Activated naive CD8-positive, alpha-beta T cell treated with anti-CD3 and anti-CD28 coated beads, Interleukin-2, amount 50 U/mL, for 16 hours (primary cell): ENCODE data around the gene CFAP58.

Experiments used
- DNase-seq: peaks from one replicate; pipeline ENCODE4 v3.0.0-alpha.2; 2020; ENCODE audit warnings: low read depth, low spot score

CFAP58 gene

DNA sequence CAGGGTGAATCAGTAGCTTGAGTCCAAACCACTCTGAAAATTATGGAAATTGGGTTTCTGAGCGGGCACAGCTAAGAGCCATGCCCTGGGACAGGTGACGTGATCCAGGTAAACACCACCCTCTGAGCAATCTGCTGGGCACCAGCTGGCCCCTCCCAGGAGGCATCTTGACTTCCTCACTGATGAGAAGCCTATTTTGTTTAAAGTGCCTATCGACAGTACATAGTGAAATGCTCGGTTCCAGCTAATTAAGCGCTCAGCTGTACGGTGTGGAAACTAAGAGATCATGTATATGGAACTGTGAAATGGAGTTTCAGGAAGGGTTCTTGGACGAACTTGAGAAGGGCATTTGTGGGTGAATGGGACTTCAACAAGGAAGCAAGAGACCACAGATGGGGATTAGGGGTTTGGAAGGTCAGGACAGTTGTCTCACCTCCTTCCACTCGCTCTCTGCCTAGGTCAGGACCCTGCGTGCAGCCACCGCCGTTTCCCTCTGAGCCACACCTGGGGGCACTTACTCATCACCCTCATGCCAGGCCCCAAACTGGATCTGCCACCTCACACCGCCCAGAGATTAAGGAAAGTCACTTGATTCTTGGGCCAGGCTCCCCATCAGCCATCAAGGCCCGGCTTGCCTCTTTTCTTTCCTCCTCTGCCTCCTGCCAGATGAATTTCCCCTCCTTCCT is 18.5 kb upstream of the CFAP58 start:
- no peak for DNase-seq

DNA sequence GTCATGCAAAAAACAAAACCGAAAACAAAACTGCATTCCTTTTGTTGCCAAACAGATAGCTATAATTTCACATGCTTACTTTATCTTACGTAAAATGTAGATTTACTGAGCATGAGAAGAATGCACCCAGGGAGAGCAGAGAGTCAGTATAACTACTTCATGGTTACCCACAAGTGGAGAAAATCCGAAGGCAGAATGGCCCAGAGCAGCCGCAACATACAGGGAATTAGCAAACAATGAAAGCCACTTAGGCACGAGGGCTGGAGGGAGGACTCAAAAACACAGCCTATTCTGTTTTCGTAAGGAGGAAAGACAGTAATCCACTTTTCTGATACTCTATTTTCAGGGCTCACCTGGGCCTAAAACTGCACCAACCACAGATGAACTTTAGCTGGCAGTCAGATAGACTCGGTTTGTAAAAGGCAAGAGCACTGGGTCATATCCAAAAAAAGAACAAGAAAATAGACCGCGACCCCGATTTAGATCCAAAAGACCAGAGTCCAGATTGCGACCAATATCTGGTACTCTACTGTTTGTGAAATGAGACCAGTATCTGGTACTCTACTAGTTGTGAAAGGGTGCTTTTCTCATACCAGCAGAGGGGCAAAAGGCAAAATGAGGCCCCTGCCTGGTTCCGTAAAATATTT is 16.7 kb upstream of the CFAP58 start:
- no peak for DNase-seq

GRCh38 chr10:104337521-104337984 is 16.1 kb upstream of the CFAP58 start:
- DNase-seq: no peak

GRCh38 chr10:104337985-104338735 is 15.5 kb upstream of the CFAP58 start, which contains the start of gene ITPRIP:
Gene ITPRIP (minus strand): TSS chr10:104338465. CDS start chr10:104316051, 22,414 bp downstream.
- DNase-seq: peak; percentile 25

- DNase-seq: no peak
Measured at GRCh38 chr10:104339469-104340110, 14.0 kb upstream of the CFAP58 start.

- DNase-seq: no peak
Measured at GRCh38 chr10:104340111-104340526, 13.5 kb upstream of the CFAP58 start.

- no peak for DNase-seq
Measured at GRCh38 chr10:104340641-104341040, 13.0 kb upstream of the CFAP58 start.

GRCh38 chr10:104342941-104343411 is 10.7 kb upstream of the CFAP58 start:
- DNase-seq: no peak

DNA sequence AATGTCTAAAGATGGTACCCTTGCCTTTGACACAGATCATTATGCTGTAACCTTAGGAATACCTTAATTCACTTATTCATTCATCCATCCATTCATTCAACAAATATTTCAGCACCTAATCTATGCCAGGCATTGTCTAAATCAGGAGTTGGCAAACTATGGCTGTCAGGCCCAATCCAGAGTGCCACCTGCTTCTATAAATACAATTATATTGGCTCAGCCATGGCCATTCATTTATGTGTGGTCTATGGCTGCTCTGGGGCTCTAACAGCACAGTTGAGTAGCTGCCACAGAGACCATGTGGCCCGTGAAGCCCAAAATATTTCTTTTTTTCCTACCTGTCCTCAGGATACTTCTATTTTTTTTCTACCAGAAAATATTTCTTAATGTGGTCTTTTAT is 9.4 kb upstream of the CFAP58 start:
- DNase-seq: no peak

GRCh38 chr10:104345515-104345914 is 8.1 kb upstream of the CFAP58 start:
- no peak for DNase-seq

GRCh38 chr10:104345941-104346340 is 7.7 kb upstream of the CFAP58 start:
- no peak for DNase-seq

- no peak for DNase-seq
Measured at GRCh38 chr10:104347295-104348045, 6.2 kb upstream of the CFAP58 start.

GRCh38 chr10:104348601-104349000 is 5.0 kb upstream of the CFAP58 start:
- no peak for DNase-seq

- DNase-seq: no peak
Measured at GRCh38 chr10:104349623-104350126, 4.0 kb upstream of the CFAP58 start.

DNA sequence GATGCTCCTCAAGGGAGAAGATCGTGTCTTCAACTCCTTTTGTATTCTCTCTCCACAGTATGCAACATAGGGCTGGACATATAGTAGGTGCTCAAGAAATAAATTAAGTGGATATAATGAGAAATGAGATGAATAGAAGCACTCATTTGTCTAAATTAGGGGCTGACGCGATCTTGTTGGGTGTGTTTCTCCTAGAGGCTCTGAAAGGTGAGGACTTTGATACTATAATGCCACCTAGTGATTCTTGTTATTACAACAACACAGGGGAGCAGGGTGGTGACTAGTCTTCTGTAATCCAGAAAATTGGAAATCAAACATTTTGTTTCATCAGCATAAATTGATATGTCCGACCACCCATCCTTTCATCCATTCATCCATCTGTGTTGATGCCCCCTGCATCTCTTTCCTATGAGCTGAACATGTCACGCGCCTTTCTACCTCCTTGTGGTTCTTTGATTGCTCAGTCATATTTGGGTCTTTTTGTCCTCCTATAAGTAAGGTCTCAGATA is 3.5 kb upstream of the CFAP58 start:
- DNase-seq: no peak

DNA sequence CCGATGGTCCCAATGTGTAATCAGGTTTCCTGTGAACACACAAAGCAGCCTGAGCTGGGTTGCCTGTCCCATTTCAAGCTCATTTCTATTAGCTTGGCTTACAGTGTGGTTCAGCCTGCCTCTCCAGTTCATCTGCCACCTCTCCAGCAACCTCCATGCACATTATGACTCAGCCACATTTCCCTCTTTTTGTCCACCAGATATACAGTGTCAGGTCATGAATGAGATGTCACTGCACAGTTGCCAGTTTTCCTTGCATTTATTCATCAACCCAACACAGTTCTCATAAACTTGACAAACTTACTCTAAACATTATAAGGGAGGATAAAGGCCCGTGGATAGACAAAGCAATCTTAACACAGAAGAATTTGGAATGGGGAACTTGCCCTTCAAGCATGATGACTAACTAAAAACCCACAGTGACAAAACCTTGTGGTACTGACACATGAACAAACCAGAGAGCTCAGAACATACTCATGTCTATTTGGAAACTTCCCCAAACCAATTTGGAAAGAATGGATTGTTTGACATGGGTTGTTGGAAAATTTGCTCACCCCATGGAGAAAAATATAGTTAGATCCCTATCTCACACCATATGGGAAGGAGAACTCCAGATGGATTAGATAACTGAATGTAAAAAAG is 2.5 kb upstream of the CFAP58 start:
- no peak for DNase-seq

DNA sequence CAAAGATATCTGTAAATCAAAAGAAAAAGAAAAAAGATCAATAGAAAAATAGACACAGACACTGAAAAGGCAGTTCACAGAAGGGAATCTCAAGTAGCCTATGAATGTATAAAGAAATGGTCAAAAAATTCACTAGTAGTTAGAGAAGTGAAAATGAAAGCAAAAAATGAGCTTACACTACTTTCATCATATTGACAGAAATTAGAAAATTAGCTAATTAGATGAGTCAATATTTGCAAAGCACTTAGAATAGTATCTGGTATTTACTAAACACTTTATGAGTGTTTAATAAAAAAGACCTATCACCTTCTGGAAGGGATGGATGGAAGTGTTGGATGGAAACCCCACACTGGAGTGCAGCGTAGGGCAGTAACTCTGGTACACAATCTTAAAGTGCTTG is 1.7 kb upstream of the CFAP58 start:
- no peak for DNase-seq

GRCh38 chr10:104359811-104360210 is 6.2 kb downstream of the CFAP58 start:
- no peak for DNase-seq

DNA sequence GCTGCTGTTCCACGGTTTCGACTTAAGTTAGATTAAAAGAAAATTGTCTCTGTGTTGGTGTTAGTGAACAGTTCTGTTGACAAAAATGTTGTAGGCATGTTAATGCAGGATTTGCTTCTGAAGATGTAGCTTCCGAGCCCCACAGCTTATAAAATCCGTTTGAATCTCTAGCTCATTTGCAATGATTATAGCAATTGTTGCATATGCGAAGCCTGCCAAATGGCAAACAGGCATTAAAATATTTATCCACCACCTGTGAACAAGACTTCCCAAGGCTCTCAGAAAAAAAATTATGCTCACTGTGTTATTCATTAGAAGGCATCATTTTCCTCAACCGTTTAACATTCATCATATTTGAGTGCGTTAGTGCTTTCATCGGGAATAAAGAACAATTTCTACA is 14.3 kb downstream of the CFAP58 start:
- DNase-seq: no peak

GRCh38 chr10:104368381-104368780 is 14.7 kb downstream of the CFAP58 start:
- DNase-seq: no peak
